Fibroblast of mammary gland (primary cell): ENCODE data around the gene SLC30A9.

Source experiments
- DNase-seq: peaks from one replicate; pipeline ENCODE4 v3.0.0-alpha.2; 2010; ENCODE audit warnings: low read depth
- H3K4me3 ChIP-seq: 2 replicates; pipeline ENCODE4 v1.5.1; 2011; ENCODE audit warnings: low read depth, mild to moderate bottlenecking, low read length, moderate library complexity; ENCODE audit not compliant: control insufficient read depth
- TF ChIP-seq, protein P1 (sequence below): conservative IDR thresholded peaks from 2 replicates; pipeline ENCODE4 v1.5.1; 2011; ENCODE audit warnings: low read depth, low read length, inconsistent platforms; ENCODE audit not compliant: control insufficient read depth, insufficient read depth

SLC30A9 gene

DNA sequence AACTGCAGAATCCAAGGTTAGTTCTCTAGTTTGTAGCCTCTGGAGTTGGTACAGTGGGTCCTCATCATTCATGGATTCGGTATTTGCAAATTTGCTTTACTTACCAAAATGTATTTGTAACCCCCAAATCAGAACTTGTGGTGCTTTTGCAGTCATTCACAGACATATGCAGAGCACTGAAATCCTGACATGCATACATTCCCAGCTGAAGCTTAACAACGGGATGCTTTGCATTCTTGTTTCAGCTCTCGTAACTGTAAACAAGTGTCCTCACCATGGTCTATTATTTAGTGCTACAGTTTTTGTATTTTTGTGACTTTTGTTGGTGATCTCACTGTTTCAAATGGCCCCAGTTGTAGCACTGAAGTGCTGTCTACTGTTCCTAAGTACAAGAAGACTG lies 146.0 kb downstream of the SLC30A9 start:
- TF ChIP-seq, protein P1, sequence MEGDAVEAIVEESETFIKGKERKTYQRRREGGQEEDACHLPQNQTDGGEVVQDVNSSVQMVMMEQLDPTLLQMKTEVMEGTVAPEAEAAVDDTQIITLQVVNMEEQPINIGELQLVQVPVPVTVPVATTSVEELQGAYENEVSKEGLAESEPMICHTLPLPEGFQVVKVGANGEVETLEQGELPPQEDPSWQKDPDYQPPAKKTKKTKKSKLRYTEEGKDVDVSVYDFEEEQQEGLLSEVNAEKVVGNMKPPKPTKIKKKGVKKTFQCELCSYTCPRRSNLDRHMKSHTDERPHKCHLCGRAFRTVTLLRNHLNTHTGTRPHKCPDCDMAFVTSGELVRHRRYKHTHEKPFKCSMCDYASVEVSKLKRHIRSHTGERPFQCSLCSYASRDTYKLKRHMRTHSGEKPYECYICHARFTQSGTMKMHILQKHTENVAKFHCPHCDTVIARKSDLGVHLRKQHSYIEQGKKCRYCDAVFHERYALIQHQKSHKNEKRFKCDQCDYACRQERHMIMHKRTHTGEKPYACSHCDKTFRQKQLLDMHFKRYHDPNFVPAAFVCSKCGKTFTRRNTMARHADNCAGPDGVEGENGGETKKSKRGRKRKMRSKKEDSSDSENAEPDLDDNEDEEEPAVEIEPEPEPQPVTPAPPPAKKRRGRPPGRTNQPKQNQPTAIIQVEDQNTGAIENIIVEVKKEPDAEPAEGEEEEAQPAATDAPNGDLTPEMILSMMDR: no peak
- H3K4me3 ChIP-seq: no peak overlapping the region
- no peak for DNase-seq
